Endodermal cell (in vitro differentiated cells): ENCODE data around the gene SMIM7. TPM values are rescaled to one million over a fixed set of nuclear protein-coding genes. Genes with fewer than 3 reads are reported as not detected.
A peak's percentile ranks its signal among the peaks of the same experiment; 100 is the strongest.

ENCODE experiments used
- DNase-seq: peaks from one replicate; pipeline ENCODE4 v3.0.0-alpha.2; 2017
- H3K27ac ChIP-seq: 2 replicates; pipeline ENCODE4 v1.5.1; 2013; ENCODE audit warnings: mild to moderate bottlenecking, low read depth, low read length, moderate library complexity
- H3K27me3 ChIP-seq: 2 replicates; pipeline ENCODE4 v1.6.1; 2013; ENCODE audit warnings: mild to moderate bottlenecking, low read length, moderate library complexity; ENCODE audit not compliant: insufficient read depth, control insufficient read depth, poor library complexity, severe bottlenecking
- H3K36me3 ChIP-seq: 2 replicates; pipeline ENCODE4 v1.7.0; 2013; ENCODE audit warnings: mild to moderate bottlenecking, low read length, moderate library complexity; ENCODE audit not compliant: control insufficient read depth, insufficient read depth
- H3K4me1 ChIP-seq: one replicate; pipeline ENCODE4 v1.7.0; 2013; ENCODE audit warnings: low read length; ENCODE audit not compliant: control insufficient read depth, insufficient read depth
- H3K4me3 ChIP-seq: 2 replicates; pipeline ENCODE4 v1.5.1; 2013; ENCODE audit warnings: mild to moderate bottlenecking, low read length, moderate library complexity
- H3K9ac ChIP-seq: 2 replicates; pipeline ENCODE4 v1.6.1; 2013; ENCODE audit warnings: mild to moderate bottlenecking, low read length, moderate library complexity; ENCODE audit not compliant: poor library complexity, severe bottlenecking; ENCODE audit errors: extremely low read depth
- H3K9me3 ChIP-seq: 2 replicates; pipeline ENCODE4 v1.6.1; 2013; ENCODE audit warnings: mild to moderate bottlenecking, low read length, moderate library complexity; ENCODE audit not compliant: control insufficient read depth
- H3K27ac Mint-ChIP-seq: 2 replicates; pipeline ENCODE4 v1.8.0; 2020; ENCODE audit warnings: mixed read lengths
- H3K27me3 Mint-ChIP-seq: 2 replicates; pipeline ENCODE4 v1.8.0; 2021; ENCODE audit warnings: mild to moderate bottlenecking, mixed read lengths; ENCODE audit not compliant: insufficient read depth
- H3K36me3 Mint-ChIP-seq: 2 replicates; pipeline ENCODE4 v1.8.0; 2020; ENCODE audit warnings: low read depth, mixed read lengths
- H3K4me1 Mint-ChIP-seq: 2 replicates; pipeline ENCODE4 v1.8.0; 2020; ENCODE audit warnings: mixed read lengths
- H3K4me3 Mint-ChIP-seq: 2 replicates; pipeline ENCODE4 v1.8.0; 2020; ENCODE audit warnings: mild to moderate bottlenecking, moderate library complexity, mixed read lengths
- H3K9me3 Mint-ChIP-seq: 2 replicates; pipeline ENCODE4 v1.8.0; 2020; ENCODE audit warnings: mild to moderate bottlenecking, mixed read lengths
- CTCF ChIP-seq: fragments of 200-600 bp; sonication (generic); conservative IDR thresholded peaks from 2 replicates; pipeline ENCODE4 v1.5.0; 2021; ENCODE audit warnings: antibody characterized with exemption, mild to moderate bottlenecking
- WGBS, 2 experiments: methylation state at CpG; one replicate each; pipeline versions ENCODE4 v1.1.5 to v1.1.7; 2013; ENCODE audit warnings: missing lambda C conversion rate in 2 of 2, mixed read lengths in 1 of 2; ENCODE audit not compliant: insufficient coverage in 1 of 2, insufficient read length in 1 of 2; 5-methylcytosine and 5-hydroxymethylcytosine counted together
- total RNA-seq, 2 donors: library from RNA; stranded (reverse); fragmentation: NEBNext Ultra II Directional in 1 of 2; extraction: Animal tissue kit (Norgen Biotek cat#: 25700) in 1 of 2; gene quantifications; 2 replicates in 1 of 2; 3 replicates in 1 of 2; pipeline ENCODE4 v1.2.1, GENCODE V29; 2021

SMIM7 gene
- total RNA-seq, 2 donors from 2014 or later: 57.6 to 91.4 TPM

GRCh38 chr19:16628183-16628983 lies 31.6 kb downstream of the SMIM7 start, which contains the start of gene MED26:
Gene MED26, minus strand, starts transcription at chr19:16628204. Its CDS starts 261 bp downstream, at chr19:16627943.
- Mint-ChIP-seq H3K36me3 (peaks cover 21% of the 10 kb centered on the region), H3K4me3 (peak within 1 kb of the TSS; percentile 93), H3K9me3 (no peaks in the 10 kb centered on the region), H3K4me1 (peaks cover 27% of the 10 kb centered on the region), H3K27me3 (no peaks in the 10 kb centered on the region), H3K27ac (peak within 1 kb of the TSS; percentile 98)
- H3K9ac ChIP-seq: peak within 1 kb of the TSS; percentile 79
- DNase-seq: peak; percentile 97
- no peaks in the 10 kb centered on the region for H3K27me3 ChIP-seq
- H3K9me3 ChIP-seq: no peaks in the 10 kb centered on the region
- peak within 1 kb of the TSS; percentile 86 for H3K4me3 ChIP-seq
- 0% methylated on average over 24 to 98 of the region's 98 CpGs for WGBS, 2 experiments
- peak within 1 kb of the TSS; percentile 84 for H3K27ac ChIP-seq
- H3K4me1 ChIP-seq: peaks cover 5% of the 10 kb centered on the region
- TF ChIP-seq CTCF: no peak
- peaks cover 41% of the 10 kb centered on the region for H3K36me3 ChIP-seq

- Histone ChIP-seq H3K27me3 (no peaks in the 10 kb centered on the region), H3K9ac (peak overlapping the region; percentile 58), H3K27ac (no peak overlapping the region), H3K4me3 (peak overlapping the region; percentile 86), H3K9me3 (no peaks in the 10 kb centered on the region), H3K36me3 (peaks cover 40% of the 10 kb centered on the region), H3K4me1 (peaks cover 5% of the 10 kb centered on the region)
- TF ChIP-seq CTCF: no peak
- peaks cover 27% of the 10 kb centered on the region for H3K4me1 Mint-ChIP-seq
- peaks cover 20% of the 10 kb centered on the region for H3K36me3 Mint-ChIP-seq
- DNase-seq: peak; percentile 56
- H3K27ac Mint-ChIP-seq: no peak overlapping the region
- peak overlapping the region; percentile 93 for H3K4me3 Mint-ChIP-seq
- no peaks in the 10 kb centered on the region for H3K9me3 Mint-ChIP-seq
- WGBS, 2 experiments: 0% methylated on average over 38 of the region's 38 CpGs; no CpG with 5 or more reads in 1 of the 2 experiments
- H3K27me3 Mint-ChIP-seq: no peaks in the 10 kb centered on the region
Measured at GRCh38 chr19:16627928-16628182, 32.1 kb downstream of the SMIM7 start.

GRCh38 chr19:16627193-16627927 lies 32.6 kb downstream of the SMIM7 start:
- peak; percentile 56 for DNase-seq
- 0% methylated on average over 14 to 52 of the region's 52 CpGs for WGBS, 2 experiments
- Histone ChIP-seq H3K36me3 (peaks cover 35% of the 10 kb centered on the region), H3K9me3 (no peaks in the 10 kb centered on the region), H3K9ac (peak overlapping the region; percentile 58), H3K4me3 (peak overlapping the region; percentile 86), H3K27ac (no peak overlapping the region), H3K27me3 (no peaks in the 10 kb centered on the region), H3K4me1 (peaks cover 5% of the 10 kb centered on the region)
- peaks cover 17% of the 10 kb centered on the region for H3K36me3 Mint-ChIP-seq
- no peak for TF ChIP-seq CTCF
- no peaks in the 10 kb centered on the region for H3K27me3 Mint-ChIP-seq
- H3K4me3 Mint-ChIP-seq: peak overlapping the region; percentile 93
- H3K9me3 Mint-ChIP-seq: no peaks in the 10 kb centered on the region
- H3K27ac Mint-ChIP-seq: peak overlapping the region; percentile 90
- peaks cover 27% of the 10 kb centered on the region for H3K4me1 Mint-ChIP-seq
